Activated T-helper 2 cell treated with anti-CD3 and anti-CD28 coated beads, Interferon-gamma antibody, Interleukin-2, Interleukin-4, amounts not matched to agents 10 μg/mL and 5 μg/mL and 100 μg/mL, durations not matched to agents 14 hours and 24 hours and 36 hours (primary cell): Measurements from ENCODE around the gene VPS39. TPM values are rescaled to one million over a fixed set of nuclear protein-coding genes. Genes with fewer than 3 reads are reported as not detected.

Experiments used
- DNase-seq: peaks from one replicate; pipeline ENCODE4 v3.0.0; 2021; ENCODE audit warnings: low spot score
- H3K27ac Mint-ChIP-seq: one replicate; pipeline ENCODE4 v1.8.0; 2021; ENCODE audit warnings: mixed read lengths
- H3K27me3 Mint-ChIP-seq: one replicate; pipeline ENCODE4 v1.8.0; 2021; ENCODE audit warnings: low read depth, mixed read lengths
- H3K36me3 Mint-ChIP-seq: one replicate; pipeline ENCODE4 v1.8.0; 2021; ENCODE audit warnings: low read depth, mixed read lengths
- H3K4me1 Mint-ChIP-seq: one replicate; pipeline ENCODE4 v1.8.0; 2021; ENCODE audit warnings: low read depth, mixed read lengths
- H3K4me3 Mint-ChIP-seq: one replicate; pipeline ENCODE4 v1.8.0; 2021; ENCODE audit warnings: low read depth, mild to moderate bottlenecking, moderate library complexity, mixed read lengths
- H3K9me3 Mint-ChIP-seq: one replicate; pipeline ENCODE4 v1.8.0; 2021; ENCODE audit warnings: mixed read lengths
- intact Hi-C: fragments of 100-400 bp; cut with micrococcal nuclease; formaldehyde crosslinking; loops from one replicate; pipeline ENCODE4 v1.15.1; 2023
- total RNA-seq: library from RNA; stranded (reverse); gene quantifications from 2 replicates; pipeline ENCODE4 v1.2.3, GENCODE V29; 2022

Gene VPS39
- total RNA-seq, 1 donor from 2014 or later = 67.7 TPM

GRCh38 chr15:42215913-42216829, 8.1 kb upstream of the VPS39 start:
- Mint-ChIP-seq H3K27ac (no peak overlapping the region), H3K27me3 (no peaks in the 10 kb centered on the region), H3K4me3 (no peak overlapping the region), H3K4me1 (peaks cover 9% of the 10 kb centered on the region), H3K9me3 (no peaks in the 10 kb centered on the region), H3K36me3 (peaks cover 62% of the 10 kb centered on the region)
- no peak for DNase-seq
- intact Hi-C loops = no loop called here

GRCh38 chr15:42214600-42214999, 6.5 kb upstream of the VPS39 start:
- no peak overlapping the region for H3K27ac Mint-ChIP-seq

GRCh38 chr15:42213511-42213910, 5.4 kb upstream of the VPS39 start:
- Mint-ChIP-seq H3K9me3 (no peaks in the 10 kb centered on the region), H3K27me3 (no peaks in the 10 kb centered on the region), H3K4me3 (no peak overlapping the region), H3K27ac (no peak overlapping the region), H3K4me1 (peaks cover 9% of the 10 kb centered on the region), H3K36me3 (peaks cover 60% of the 10 kb centered on the region)
- intact Hi-C loops = no loop called here
- DNase-seq = no peak

More at GRCh38 chr15:42214600-42214999, 6.5 kb upstream of the VPS39 start:
- no peak overlapping the region for H3K4me3 Mint-ChIP-seq
- H3K27me3 Mint-ChIP-seq = no peaks in the 10 kb centered on the region
- peaks cover 9% of the 10 kb centered on the region for H3K4me1 Mint-ChIP-seq
- no peaks in the 10 kb centered on the region for H3K9me3 Mint-ChIP-seq
- intact Hi-C loops = no loop called here
- peaks cover 64% of the 10 kb centered on the region for H3K36me3 Mint-ChIP-seq
- no peak for DNase-seq

GRCh38 chr15:42210696-42211095, 2.6 kb upstream of the VPS39 start:
- no peak overlapping the region for H3K27ac Mint-ChIP-seq
- peaks cover 28% of the 10 kb centered on the region for H3K4me1 Mint-ChIP-seq
- H3K9me3 Mint-ChIP-seq = peaks cover 3% of the 10 kb centered on the region
- H3K4me3 Mint-ChIP-seq = no peak overlapping the region
- H3K36me3 Mint-ChIP-seq = peaks cover 55% of the 10 kb centered on the region
- intact Hi-C loops = no loop called here
- no peak for DNase-seq
- no peaks in the 10 kb centered on the region for H3K27me3 Mint-ChIP-seq

GRCh38 chr15:42206406-42206805, 1.7 kb downstream of the VPS39 start:
- Mint-ChIP-seq H3K4me3 (peak overlapping the region; percentile 72), H3K36me3 (peaks cover 37% of the 10 kb centered on the region), H3K4me1 (peaks cover 36% of the 10 kb centered on the region), H3K9me3 (peaks cover 3% of the 10 kb centered on the region), H3K27ac (no peak overlapping the region), H3K27me3 (no peaks in the 10 kb centered on the region)
- DNase-seq = no peak
- intact Hi-C loops = loop anchor here (5.0 to 10.0 kb wide), 2 partner anchors 288 to 714 kb away; partner anchors contain the start of genes ITPKA, SNAP23 and ZNF106

GRCh38 chr15:42203891-42204290, 4.2 kb downstream of the VPS39 start:
- H3K27ac Mint-ChIP-seq = no peak overlapping the region
- H3K36me3 Mint-ChIP-seq = peaks cover 25% of the 10 kb centered on the region
- intact Hi-C loops = loop anchor here (10.0 kb wide), 1 partner anchor 291 kb away; the partner anchor contains the start of genes SNAP23 and ZNF106
- no peak for DNase-seq
- no peak overlapping the region for H3K4me3 Mint-ChIP-seq
- peaks cover 36% of the 10 kb centered on the region for H3K4me1 Mint-ChIP-seq
- peaks cover 3% of the 10 kb centered on the region for H3K9me3 Mint-ChIP-seq
- H3K27me3 Mint-ChIP-seq = no peaks in the 10 kb centered on the region

- intact Hi-C loops = loop anchor here (10.0 kb wide), 1 partner anchor 292 kb away; the partner anchor contains the start of genes SNAP23 and ZNF106
- no peaks in the 10 kb centered on the region for H3K27me3 Mint-ChIP-seq
- no peak overlapping the region for H3K27ac Mint-ChIP-seq
- H3K4me3 Mint-ChIP-seq = no peak overlapping the region
- no peaks in the 10 kb centered on the region for H3K9me3 Mint-ChIP-seq
- DNase-seq = no peak
- peaks cover 33% of the 10 kb centered on the region for H3K4me1 Mint-ChIP-seq
- H3K36me3 Mint-ChIP-seq = peaks cover 24% of the 10 kb centered on the region
Observed at GRCh38 chr15:42202653-42203052, 5.5 kb downstream of the VPS39 start.

GRCh38 chr15:42201801-42202200, 6.3 kb downstream of the VPS39 start:
- Mint-ChIP-seq H3K9me3 (no peaks in the 10 kb centered on the region), H3K4me1 (peaks cover 24% of the 10 kb centered on the region), H3K27ac (no peak overlapping the region), H3K36me3 (peaks cover 27% of the 10 kb centered on the region), H3K27me3 (no peaks in the 10 kb centered on the region), H3K4me3 (no peak overlapping the region)
- no peak for DNase-seq
- intact Hi-C loops = loop anchor here (10.0 kb wide), 1 partner anchor 293 kb away; the partner anchor contains the start of genes SNAP23 and ZNF106

GRCh38 chr15:42199126-42199525, 9.0 kb downstream of the VPS39 start:
- no peak overlapping the region for H3K4me3 Mint-ChIP-seq
- DNase-seq = no peak
- H3K36me3 Mint-ChIP-seq = peaks cover 44% of the 10 kb centered on the region
- H3K27ac Mint-ChIP-seq = no peak overlapping the region
- H3K9me3 Mint-ChIP-seq = peaks cover 7% of the 10 kb centered on the region
- H3K4me1 Mint-ChIP-seq = peaks cover 9% of the 10 kb centered on the region
- H3K27me3 Mint-ChIP-seq = no peaks in the 10 kb centered on the region
- intact Hi-C loops = no loop called here

GRCh38 chr15:42198516-42198915, 9.6 kb downstream of the VPS39 start:
- peaks cover 48% of the 10 kb centered on the region for H3K36me3 Mint-ChIP-seq

GRCh38 chr15:42194513-42194912, 13.6 kb downstream of the VPS39 start:
- peaks cover 66% of the 10 kb centered on the region for H3K36me3 Mint-ChIP-seq
- intact Hi-C loops = loop anchor here (5.0 kb wide), 1 partner anchor 78 kb away; the partner anchor contains the start of genes GANC and TMEM87A
- no peak overlapping the region for H3K4me3 Mint-ChIP-seq
- DNase-seq = no peak
- H3K27me3 Mint-ChIP-seq = no peaks in the 10 kb centered on the region
- peaks cover 34% of the 10 kb centered on the region for H3K4me1 Mint-ChIP-seq
- peak overlapping the region; percentile 38 for H3K27ac Mint-ChIP-seq
- H3K9me3 Mint-ChIP-seq = peaks cover 7% of the 10 kb centered on the region

More at GRCh38 chr15:42198516-42198915, 9.6 kb downstream of the VPS39 start:
- H3K9me3 Mint-ChIP-seq = peaks cover 7% of the 10 kb centered on the region
- no peak overlapping the region for H3K27ac Mint-ChIP-seq
- H3K4me3 Mint-ChIP-seq = no peak overlapping the region
- no peaks in the 10 kb centered on the region for H3K27me3 Mint-ChIP-seq
- DNase-seq = no peak
- H3K4me1 Mint-ChIP-seq = peaks cover 11% of the 10 kb centered on the region
- intact Hi-C loops = no loop called here

- peak overlapping the region; percentile 2 for H3K4me3 Mint-ChIP-seq
- peaks cover 70% of the 10 kb centered on the region for H3K36me3 Mint-ChIP-seq
- intact Hi-C loops = loop anchor here (2.0 to 5.0 kb wide), 2 partner anchors 15 to 79 kb away; partner anchors contain the start of genes GANC, TMEM87A and VPS39
- H3K9me3 Mint-ChIP-seq = peaks cover 7% of the 10 kb centered on the region
- DNase-seq = no peak
- peaks cover 40% of the 10 kb centered on the region for H3K4me1 Mint-ChIP-seq
- peak overlapping the region; percentile 79 for H3K27ac Mint-ChIP-seq
- no peaks in the 10 kb centered on the region for H3K27me3 Mint-ChIP-seq
Observed at GRCh38 chr15:42193383-42193782, 14.7 kb downstream of the VPS39 start.
